Activated CD8-positive, alpha-beta memory T cell treated with anti-CD3 and anti-CD28 coated beads for 48 hours (primary cell): ENCODE measurements around the gene ACTG1.
A peak's percentile ranks its signal among the peaks of the same experiment; 100 is the strongest.

ENCODE experiments used
- DNase-seq, 3 experiments: peaks; one replicate each; pipeline ENCODE4 v3.0.0-alpha.2; 2020; ENCODE audit warnings: low read depth in 2 of 3, low spot score in 2 of 3

Gene ACTG1

GRCh38 chr17:81518113-81518784 is 5.7 kb upstream of the ACTG1 start:
- DNase-seq = no peak

DNA sequence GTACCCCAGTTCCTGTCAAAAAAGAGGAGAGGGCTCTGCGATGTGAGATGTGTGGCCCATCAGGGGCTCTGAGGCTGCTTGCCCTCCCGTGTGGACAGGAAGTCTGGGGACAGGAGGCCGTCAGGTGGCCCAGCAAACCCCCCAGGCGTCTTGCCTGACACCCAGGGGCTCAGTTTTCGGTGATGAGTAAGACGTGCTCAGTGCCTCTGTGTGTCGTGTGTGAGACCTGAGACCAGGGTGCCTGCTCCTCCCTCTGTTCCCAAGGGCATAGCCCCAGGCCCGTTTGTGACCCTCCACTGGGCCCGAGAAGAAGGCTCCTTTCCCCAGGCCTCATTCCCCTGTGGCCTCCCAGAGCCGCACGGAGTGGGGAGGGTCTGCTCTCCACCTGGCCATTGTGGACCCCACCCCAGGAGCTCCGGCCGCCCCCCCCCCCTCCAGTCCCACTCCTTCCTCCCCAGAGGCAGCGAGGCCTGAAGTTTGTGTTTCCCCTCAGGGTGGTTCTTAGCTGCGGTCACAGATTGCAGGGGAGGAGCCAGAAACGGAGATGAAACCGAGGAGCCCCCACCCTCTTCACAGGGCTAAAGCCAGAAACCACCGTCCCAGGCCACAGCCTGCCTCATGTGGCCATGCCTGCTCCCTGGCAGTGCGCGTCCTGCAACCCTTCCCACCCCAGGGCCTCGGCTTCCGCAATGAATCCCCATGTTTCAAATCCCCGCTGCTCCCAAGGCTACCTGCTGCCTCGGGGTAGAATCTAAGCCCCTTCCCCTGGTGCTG is 4.9 kb upstream of the ACTG1 start:
- DNase-seq = no peak

DNA sequence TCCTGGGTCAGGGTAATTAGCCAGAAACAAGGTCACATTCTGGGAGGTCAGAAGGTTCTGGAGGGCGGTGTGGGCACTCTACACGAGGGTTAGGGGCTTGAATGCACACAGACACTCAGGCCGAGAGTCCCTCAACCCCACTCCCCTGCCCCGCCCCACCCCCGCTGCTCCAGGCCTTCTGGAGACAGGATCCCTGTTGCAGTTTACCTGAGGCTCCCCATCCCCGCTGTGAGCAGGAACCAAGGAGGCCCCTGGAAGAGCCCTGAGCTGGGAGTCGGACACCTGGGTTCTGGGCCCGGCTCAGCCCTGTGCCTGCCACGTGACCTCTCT is 4.4 kb upstream of the ACTG1 start:
- no peak for DNase-seq

DNA sequence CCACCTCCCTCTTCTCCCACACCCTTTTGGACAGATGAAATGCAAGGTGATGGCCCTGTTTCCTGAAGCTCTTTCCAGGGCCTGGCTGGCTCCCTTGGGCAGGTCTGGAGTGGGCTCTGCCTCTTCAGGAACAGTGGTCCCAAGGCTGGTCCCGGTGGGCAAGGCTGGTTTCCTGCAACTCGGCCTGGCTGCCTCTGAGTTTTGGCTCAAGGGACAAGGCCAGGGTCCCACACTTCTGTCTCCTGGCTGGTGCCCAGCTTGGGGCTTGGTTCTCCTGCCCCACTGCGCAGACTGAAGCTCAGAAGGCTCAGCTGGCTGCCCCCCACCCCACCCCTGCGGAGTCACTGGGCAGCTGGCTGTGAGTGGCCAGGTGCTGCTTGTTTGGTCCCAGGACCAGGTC is 3.8 kb upstream of the ACTG1 start:
- no peak for DNase-seq

DNA sequence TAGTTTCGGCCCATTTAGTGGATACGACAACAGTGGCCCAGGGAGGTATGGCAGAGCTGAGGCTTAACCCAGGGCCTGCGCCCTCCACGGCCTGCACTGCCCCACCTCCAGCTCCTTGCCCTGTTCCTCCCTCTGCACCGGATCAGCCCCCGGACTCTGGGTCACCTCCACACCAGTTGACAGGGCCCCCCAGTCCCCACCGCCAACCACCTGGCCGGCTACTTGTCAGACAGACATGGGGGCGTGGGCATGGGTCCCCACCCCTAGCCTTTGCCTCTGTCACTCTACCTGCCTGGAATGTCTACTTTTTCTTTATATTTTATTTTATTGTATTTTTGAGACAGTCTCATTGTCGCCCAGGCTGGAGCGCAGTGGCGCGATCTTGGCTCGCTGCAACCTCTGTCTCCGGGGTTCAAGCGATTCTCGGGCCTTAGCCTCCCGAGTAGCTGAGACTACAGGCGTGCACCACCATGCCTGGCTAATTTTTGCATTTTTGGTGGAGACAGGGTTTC is 3.0 kb upstream of the ACTG1 start:
- DNase-seq = no peak

- peak in 2 of 3 experiments; percentile 50 to 66 for DNase-seq
Observed at GRCh38 chr17:81514739-81515529, 2.3 kb upstream of the ACTG1 start.

GRCh38 chr17:81514489-81514738 is 1.8 kb upstream of the ACTG1 start:
- DNase-seq = no peak

DNA sequence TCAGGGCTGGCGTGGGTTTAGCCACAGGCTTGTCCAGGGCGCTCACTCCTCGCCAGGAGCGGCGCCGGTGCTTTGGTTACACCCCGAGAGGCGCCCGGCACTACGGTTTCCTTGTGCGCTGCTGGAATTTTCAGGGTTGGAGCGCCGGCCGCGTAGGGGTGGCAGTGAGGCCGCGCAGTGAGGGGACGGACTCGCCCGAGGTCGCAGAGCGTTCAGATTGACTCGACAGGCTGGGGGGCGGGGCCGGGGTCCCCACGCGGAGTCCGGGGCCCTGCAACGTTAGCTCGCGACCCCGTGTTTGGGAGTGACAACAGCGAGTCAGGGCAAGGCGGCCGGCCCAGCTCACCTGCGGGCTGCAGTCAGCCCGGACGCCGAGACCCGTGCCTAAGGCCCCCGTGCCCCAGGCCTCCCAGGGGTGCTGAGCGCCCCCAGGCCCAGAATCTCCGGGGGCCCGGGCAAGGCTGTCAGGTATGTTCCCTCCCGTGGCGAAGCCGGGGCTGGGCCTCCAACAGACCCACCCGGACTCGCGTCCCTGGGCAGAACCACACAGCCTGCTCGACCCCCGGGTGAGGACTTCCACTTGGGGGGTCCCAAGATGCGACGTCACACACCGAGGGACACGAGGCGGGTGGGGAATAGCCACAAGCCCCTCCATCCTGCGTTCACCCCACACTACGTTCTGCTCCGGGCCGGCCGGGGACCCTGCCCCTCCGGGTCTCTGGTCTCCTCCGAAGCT is 1.3 kb upstream of the ACTG1 start:
- DNase-seq = no peak

DNA sequence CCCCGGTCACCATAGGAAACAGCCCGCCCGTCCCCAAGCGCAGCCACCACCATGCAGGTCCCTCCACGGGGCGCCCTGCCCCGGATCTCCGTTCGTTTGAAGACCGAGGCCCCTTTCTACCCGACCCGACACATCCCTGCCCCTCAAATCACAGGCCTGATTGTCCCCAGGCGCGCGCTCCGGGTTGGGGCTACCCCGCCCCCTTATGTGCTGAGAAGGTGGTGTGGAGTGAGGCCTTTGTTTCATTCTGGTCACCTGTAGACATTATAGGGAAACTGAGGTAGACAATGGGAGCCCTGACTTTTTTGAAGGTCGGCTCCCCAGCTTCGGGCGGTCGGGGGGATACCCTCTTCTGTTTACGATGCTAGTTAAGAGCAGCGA is 763 bp upstream of the ACTG1 start:
- DNase-seq = peak in 2 of 3 experiments; percentile 33 to 58

- no peak for DNase-seq
Observed at GRCh38 chr17:81511804-81512561, 616 bp downstream of the ACTG1 start.

- DNase-seq = no peak
Observed at GRCh38 chr17:81511554-81511803, 1.1 kb downstream of the ACTG1 start.

- no peak for DNase-seq
Observed at GRCh38 chr17:81510785-81511553, 1.6 kb downstream of the ACTG1 start.

DNA sequence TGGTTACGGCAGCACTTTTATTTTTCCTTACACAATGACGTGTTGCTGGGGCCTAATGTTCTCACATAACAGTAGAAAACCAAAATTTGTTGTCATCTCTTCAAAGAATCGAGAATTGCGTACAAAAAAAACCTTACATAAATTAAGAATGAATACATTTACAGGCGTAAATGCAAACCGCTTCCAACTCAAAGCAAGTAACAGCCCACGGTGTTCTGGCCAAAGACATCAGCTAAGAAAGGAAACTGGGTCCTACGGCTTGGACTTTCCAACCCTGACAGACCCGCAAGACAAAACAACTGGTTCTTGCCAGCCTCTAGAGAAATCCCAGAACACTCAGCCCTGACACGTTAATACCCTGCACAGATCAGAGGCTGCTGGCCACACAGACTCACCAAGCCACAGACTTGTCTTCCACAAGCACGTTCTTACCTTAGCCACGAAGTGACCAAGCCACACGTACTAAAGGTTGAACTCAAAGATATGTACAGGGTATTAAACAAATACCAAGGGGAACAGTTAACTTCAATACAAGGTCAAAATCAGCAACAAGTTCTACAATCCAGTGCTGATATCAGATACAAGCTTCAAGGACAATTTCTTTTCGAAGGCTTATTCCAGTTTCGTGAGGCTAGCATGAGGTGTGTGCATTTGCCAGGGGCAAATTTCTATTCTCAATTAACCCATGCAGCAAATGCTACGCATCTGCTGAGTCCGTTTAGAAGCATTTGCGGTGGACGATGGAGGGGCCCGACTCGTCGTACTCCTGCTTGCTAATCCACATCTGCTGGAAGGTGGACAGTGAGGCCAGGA is 2.4 kb downstream of the ACTG1 start:
- DNase-seq = no peak

DNA sequence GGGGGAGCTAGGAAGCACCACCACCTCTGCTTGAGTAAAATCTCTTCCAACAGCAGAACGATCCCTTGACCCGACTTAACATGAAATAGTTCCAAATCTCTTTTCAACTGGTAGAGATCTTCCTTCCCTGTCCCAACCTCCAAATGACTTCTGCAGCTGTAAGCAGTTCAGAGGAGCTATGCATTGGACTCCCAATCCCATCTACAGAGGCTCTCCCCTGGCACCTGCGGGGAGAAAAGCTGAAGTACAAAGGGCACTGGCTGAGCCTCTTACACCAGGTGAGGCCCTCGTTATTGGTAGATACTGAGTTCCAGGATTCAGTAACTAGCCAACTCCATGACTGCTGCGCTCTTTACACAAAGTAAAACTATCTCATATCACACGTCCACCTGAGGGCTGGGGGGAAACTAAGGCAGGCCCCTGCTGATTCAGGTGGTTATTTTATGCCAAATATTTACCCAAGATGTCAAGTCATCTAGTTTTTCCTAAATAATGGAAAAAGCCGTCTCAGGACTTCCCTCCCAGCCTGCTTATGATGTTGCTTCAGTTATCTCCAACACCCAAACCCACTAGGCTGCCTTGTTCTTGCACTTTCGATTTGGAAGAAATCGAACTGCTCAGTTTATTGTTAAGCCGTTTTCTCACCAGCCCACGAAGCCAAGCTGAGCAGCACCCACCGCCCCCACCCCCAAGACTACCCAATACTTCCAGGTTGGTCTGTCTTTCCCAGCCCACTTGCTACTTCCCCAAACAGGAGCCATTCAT is 3.2 kb downstream of the ACTG1 start:
- no peak for DNase-seq

DNA sequence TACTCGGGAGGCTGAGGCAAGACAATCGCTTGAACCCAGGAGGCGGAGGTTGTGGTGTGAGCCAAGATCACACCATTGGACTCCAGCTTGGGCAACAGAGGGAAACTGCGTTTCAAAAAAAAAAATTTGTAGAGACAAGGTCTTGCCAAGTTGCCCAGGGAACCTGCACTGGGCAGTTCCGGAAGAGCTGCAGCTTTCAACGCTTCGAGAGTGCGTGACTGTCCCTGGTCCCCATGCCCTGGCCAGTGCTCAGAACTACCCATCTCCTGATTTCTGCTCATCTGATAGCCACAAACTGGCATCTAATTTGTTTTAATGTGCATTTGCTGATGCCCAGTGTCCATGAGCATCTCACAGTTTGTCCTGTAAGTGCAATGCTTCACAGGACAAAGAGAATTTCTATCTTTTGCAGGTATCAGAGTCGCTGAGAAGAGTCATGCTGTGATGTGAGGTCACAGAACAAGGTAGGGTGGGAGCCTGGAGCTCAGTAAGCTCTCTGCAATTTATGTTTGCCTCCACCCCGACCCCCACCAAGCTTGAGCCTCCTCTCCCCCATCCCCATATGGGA is 3.9 kb downstream of the ACTG1 start:
- no peak for DNase-seq

- no peak for DNase-seq
Observed at GRCh38 chr17:81503619-81504018, 9.0 kb downstream of the ACTG1 start.

GRCh38 chr17:81502471-81503017 is 10.1 kb downstream of the ACTG1 start:
- DNase-seq = no peak

- DNase-seq = no peak
Observed at GRCh38 chr17:81500047-81500446, 12.6 kb downstream of the ACTG1 start.
